HEK293 (cell line): ENCODE data around the gene STARD13.

Experiments
- ZNF184 ChIP-seq: fragments of 450-650 bp; IDR thresholded peaks from 2 replicates; pipeline ENCODE4 v1.5.1; 2018; ENCODE audit warnings: missing biosample characterization, mild to moderate bottlenecking, missing genetic modification characterization
- TF ChIP-seq, protein P1 (sequence below): fragments of 450-650 bp; formaldehyde crosslinking; IDR thresholded peaks from 2 replicates; pipeline ENCODE4 v1.5.1; 2016; ENCODE audit warnings: missing biosample characterization, missing genetic modification characterization

GRCh38 chr13:33150126-33150525 lies 135.4 kb downstream of the STARD13 start:
- TF ChIP-seq ZNF184 (tag by site-specific recombination): no peak
- TF ChIP-seq, protein P1, sequence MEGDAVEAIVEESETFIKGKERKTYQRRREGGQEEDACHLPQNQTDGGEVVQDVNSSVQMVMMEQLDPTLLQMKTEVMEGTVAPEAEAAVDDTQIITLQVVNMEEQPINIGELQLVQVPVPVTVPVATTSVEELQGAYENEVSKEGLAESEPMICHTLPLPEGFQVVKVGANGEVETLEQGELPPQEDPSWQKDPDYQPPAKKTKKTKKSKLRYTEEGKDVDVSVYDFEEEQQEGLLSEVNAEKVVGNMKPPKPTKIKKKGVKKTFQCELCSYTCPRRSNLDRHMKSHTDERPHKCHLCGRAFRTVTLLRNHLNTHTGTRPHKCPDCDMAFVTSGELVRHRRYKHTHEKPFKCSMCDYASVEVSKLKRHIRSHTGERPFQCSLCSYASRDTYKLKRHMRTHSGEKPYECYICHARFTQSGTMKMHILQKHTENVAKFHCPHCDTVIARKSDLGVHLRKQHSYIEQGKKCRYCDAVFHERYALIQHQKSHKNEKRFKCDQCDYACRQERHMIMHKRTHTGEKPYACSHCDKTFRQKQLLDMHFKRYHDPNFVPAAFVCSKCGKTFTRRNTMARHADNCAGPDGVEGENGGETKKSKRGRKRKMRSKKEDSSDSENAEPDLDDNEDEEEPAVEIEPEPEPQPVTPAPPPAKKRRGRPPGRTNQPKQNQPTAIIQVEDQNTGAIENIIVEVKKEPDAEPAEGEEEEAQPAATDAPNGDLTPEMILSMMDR: no peak
